NCI-H1694 (cell line): Measurements from ENCODE around the gene CDH8.
"Not testable (repeated sequence)": the region's sequence is repeated elsewhere in the genome, so short reads cannot be mapped to it uniquely, and the experiment has no call there.

Experiments
- DNase-seq: peaks from one replicate; lab custom pipeline; 2025; lab: John Stamatoyannopoulos, UW

The CDH8 gene

GRCh38 chr16:61858988-61859387, 177.2 kb downstream of the CDH8 start:
- no peak for DNase-seq

- no peak for DNase-seq
Observed at GRCh38 chr16:61842666-61843065, 193.6 kb downstream of the CDH8 start.

GRCh38 chr16:61836804-61837393, 199.3 kb downstream of the CDH8 start:
- no peak for DNase-seq

GRCh38 chr16:61834082-61834481, 202.2 kb downstream of the CDH8 start:
- no peak for DNase-seq

- no peak for DNase-seq
Observed at GRCh38 chr16:61831351-61831917, 204.8 kb downstream of the CDH8 start.

GRCh38 chr16:61829631-61830030, 206.6 kb downstream of the CDH8 start:
- DNase-seq, result no peak

- DNase-seq, result no peak
Observed at GRCh38 chr16:61823326-61823725, 212.9 kb downstream of the CDH8 start.

- DNase-seq, result no peak
Observed at GRCh38 chr16:61820820-61821219, 215.4 kb downstream of the CDH8 start.

- no peak for DNase-seq
Observed at GRCh38 chr16:61820398-61820797, 215.8 kb downstream of the CDH8 start.

- no peak for DNase-seq
Observed at GRCh38 chr16:61818850-61819249, 217.4 kb downstream of the CDH8 start.

- no peak for DNase-seq
Observed at GRCh38 chr16:61817583-61818278, 218.5 kb downstream of the CDH8 start.

GRCh38 chr16:61814726-61815347, 221.4 kb downstream of the CDH8 start:
- DNase-seq, result no peak

GRCh38 chr16:61813339-61813738, 222.9 kb downstream of the CDH8 start:
- DNase-seq, result no peak

- DNase-seq, result no peak
Observed at GRCh38 chr16:61812251-61812650, 224.0 kb downstream of the CDH8 start.

GRCh38 chr16:61807551-61807950, 228.7 kb downstream of the CDH8 start:
- no peak for DNase-seq

GRCh38 chr16:61801217-61801616, 235.0 kb downstream of the CDH8 start:
- not testable (repeated sequence) for DNase-seq

GRCh38 chr16:61798741-61799140, 237.5 kb downstream of the CDH8 start:
- DNase-seq, result no peak

GRCh38 chr16:61797961-61798507, 238.2 kb downstream of the CDH8 start:
- DNase-seq, result no peak

GRCh38 chr16:61797296-61797795, 238.9 kb downstream of the CDH8 start:
- no peak for DNase-seq

- no peak for DNase-seq
Observed at GRCh38 chr16:61792194-61792909, 243.9 kb downstream of the CDH8 start.

GRCh38 chr16:61791464-61791863, 244.8 kb downstream of the CDH8 start:
- DNase-seq, result no peak

GRCh38 chr16:61781855-61782254, 254.4 kb downstream of the CDH8 start:
- DNase-seq, result not testable (repeated sequence)
